ENCODE results near the gene MAP2K3.
"Not testable (repeated sequence)": the region's sequence is repeated elsewhere in the genome, so short reads cannot be mapped to it uniquely, and the experiment has no call there.

The MAP2K3 gene

DNA sequence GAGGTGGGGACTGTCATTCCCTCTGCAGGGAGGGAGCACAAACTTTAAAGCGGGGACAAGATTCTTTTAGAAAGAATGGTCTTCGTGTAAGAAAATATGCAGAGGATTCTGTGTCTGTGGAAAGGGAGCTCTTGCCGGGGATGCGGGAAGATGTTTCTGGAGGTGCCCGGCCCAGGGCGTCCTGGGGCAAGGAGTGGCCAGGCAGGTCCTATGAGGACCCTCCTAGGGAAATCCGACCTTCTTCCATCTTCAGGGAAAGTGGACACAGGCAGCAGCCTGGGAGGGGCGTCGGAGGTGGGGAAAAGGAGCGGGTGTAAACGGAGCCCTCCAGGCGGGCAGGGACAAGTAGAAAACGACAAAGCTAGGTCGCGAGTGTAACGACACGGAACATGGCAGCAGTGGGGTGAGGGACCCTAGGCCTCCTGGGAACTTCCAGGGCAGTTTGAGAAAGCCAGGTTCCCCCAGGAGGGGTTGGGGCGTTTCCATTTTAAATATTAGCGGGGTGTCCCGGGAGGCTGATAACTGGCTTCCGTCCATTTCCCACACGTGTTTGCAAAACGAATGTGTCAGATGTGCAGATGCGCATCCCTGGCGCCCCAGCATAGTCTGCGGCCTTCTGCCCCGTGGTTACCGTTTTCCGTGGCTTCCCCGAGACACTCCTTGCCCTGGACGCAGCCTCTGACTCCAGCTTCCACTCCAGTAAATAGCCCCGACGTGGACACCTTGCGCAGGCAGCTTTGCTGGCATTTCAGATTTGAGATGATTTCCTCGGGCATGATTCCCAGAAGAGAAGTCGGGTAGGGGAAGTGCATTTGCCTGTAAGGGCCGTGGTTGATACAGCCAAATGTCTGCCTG is 39.0 kb downstream of the MAP2K3 start:
- not testable (repeated sequence) for H3K27ac ChIP-seq
- peak; percentile 72 for DNase-seq (ENCODE audit: low spot score)
- H3K4me3 ChIP-seq, result peak overlapping the region; percentile 78

DNA sequence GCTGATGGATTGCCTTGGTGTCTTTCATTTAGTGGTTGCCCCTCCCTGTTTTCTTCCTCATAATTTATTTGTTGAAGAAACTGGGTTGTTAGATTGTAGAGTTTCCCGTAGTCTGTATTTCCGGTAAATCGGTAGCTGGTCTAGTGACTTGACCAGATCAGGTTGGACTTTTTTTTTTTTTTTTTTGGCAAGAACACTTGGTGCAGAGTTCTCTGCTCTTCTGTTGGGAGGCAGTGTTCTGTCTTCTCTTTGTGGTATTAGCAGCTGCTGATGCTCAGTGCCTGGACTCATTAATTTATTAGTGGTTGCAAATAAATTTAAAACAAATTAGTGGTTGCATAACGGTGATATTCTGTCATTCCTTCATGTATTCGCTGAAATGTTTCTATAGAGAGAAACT is 40.2 kb downstream of the MAP2K3 start:
- H3K27ac ChIP-seq, H3K4me3 ChIP-seq: not testable (repeated sequence)
- peak; percentile 4 for DNase-seq (ENCODE audit: low spot score)

DNA sequence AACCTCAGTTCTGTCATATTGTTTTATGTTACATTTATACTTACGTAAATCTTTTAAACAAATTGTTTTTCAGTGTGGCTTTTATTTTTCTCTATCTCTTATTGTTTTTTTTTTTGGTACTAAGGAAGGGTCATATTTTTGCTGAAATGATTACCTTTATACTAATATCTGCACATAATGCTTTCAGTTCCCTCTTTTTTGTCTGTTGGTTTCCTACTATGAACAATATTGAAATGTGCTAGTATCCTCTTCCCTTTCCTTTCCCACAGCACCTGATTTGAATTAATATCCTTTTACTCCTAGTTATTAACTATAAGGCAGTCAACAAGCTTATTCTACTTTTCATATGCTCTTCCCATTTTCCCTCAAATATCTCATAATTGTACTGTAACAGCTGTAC is 43.4 kb downstream of the MAP2K3 start:
- not testable (repeated sequence) for H3K4me3 ChIP-seq; H3K27ac ChIP-seq; DNase-seq (ENCODE audit: low spot score)

DNA sequence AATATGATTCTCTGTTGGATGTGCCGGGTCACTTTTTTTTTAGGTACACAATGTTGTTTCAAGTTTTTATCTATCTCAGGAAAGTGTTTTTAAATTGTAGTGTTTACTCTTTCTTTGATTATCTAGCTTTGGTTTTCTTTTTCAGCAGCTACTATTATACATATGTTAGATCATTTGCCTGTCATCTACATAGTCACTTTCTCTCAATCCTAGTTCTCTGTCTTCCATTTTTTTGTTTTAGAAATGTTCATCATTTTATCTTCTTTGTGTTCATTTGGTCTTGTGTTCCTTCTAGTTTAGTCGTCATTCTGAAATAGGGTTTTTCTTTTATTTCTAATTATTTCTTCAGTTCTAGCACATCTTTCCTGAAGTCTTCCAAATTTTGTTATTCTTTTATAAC is 44.3 kb downstream of the MAP2K3 start:
- not testable (repeated sequence) for H3K27ac ChIP-seq; DNase-seq (ENCODE audit: low spot score); H3K4me3 ChIP-seq

DNA sequence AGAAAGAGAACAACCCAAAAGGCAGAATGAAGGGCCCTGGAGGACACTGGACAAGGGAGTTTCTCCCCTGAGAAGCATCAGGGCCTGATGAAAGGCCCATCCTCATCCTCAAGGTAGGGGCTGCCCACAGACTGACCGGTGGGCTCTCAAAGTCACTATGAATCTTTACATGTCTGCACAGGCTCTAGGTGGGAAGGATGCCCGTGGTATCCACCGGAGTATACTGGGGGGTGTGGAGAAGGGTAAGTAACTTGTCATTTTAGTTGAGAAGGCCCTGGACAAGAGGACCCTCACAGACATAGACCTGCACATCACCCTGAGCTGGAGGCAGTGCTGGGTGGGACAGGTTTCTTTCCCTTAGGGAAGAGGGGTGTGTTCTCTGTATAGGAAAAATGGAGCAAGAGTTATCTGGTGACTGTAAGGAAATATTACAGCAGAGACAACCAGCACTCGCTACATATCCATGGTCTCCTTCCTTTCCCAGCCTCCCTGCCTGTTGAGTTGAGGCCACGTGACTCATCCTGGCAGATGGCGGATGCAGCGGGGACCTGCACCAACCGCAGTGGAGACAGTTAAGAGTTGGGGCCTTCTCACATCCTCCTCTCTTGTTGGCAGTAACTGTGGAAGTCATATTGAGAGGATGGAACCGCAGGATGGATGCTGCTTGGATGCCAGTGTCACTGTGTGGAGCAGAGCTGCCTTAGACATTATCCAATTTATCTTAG is 46.1 kb downstream of the MAP2K3 start:
- H3K27ac ChIP-seq, result no peak overlapping the region
- DNase-seq (ENCODE audit: low spot score), result peak; percentile 64
- TF ChIP-seq, protein P1, sequence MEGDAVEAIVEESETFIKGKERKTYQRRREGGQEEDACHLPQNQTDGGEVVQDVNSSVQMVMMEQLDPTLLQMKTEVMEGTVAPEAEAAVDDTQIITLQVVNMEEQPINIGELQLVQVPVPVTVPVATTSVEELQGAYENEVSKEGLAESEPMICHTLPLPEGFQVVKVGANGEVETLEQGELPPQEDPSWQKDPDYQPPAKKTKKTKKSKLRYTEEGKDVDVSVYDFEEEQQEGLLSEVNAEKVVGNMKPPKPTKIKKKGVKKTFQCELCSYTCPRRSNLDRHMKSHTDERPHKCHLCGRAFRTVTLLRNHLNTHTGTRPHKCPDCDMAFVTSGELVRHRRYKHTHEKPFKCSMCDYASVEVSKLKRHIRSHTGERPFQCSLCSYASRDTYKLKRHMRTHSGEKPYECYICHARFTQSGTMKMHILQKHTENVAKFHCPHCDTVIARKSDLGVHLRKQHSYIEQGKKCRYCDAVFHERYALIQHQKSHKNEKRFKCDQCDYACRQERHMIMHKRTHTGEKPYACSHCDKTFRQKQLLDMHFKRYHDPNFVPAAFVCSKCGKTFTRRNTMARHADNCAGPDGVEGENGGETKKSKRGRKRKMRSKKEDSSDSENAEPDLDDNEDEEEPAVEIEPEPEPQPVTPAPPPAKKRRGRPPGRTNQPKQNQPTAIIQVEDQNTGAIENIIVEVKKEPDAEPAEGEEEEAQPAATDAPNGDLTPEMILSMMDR (IDR thresholded peaks at IDR 0.05), result no peak
- H3K4me3 ChIP-seq, result no peak overlapping the region

DNA sequence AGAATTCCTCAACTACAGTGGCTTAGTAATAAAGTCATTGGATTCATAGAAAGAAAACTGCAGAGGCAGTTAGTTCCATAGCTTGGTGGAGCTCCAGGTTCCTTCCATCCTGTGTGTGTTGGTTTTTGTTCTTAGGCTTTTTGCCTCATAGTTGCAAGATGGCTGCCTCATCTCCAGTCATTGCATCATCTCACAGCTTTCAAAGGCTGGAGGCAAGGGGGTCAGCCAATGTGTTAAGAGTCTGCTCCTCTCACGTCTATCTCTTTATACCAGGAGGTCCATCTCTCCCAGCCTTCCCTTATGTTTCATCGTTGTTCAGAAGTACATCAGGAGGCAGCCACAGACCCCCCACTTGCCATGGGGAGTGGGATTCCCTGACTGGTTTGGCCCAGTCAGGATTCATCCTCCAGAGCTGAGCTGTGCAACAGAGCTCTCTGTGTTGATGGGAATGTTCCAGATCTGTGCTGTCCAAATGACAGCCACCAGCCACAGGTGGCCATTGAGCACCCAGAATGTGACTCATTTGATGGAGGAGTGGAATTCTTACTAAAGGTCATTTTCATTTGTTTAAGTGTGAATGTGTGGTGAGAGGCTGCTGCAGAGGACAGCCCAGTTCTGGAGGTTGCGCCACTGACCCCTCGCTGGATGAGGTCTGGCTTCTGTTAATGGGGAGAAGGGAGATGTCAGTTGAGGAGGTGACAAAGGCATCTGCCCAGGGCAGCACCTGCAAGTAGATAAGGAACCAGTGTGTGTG is 52.2 kb downstream of the MAP2K3 start:
- peak; percentile 43 for DNase-seq (ENCODE audit: low spot score)
- H3K27ac ChIP-seq, result peak overlapping the region in 1 of 2 donors; percentile 67
- not testable (repeated sequence) for H3K4me3 ChIP-seq

DNA sequence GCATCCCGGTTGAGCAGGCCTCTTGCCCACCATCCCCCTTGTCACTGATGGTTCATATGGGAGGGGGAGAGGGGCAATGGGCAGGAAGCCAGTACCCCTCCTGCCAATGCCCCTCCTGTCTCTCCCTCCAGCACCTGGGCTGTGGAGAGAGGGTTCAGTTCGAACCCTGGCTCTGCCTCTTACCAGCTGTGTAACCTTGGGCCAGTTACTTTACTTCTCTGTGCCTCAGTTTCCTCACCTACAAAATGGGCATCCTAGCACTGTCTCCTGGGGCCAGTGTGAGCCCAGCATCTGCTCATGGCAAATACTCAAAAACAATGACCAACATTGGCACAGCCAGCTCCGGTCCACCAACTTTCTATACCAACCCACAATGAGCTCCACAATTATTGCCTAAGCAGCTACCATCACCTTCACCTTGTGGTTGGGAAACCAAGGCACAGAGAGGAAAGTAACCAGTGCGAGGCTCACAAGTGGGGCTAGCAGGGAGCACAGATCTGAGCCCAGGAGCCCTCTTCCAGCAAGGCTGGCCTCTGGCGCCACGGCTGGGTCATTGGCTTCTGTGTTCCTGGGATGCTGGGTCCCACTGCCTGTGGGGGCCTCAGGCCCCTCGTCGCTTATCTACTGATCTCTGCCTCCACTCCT is 53.6 kb downstream of the MAP2K3 start:
- H3K4me3 ChIP-seq, result not testable (repeated sequence)
- H3K27ac ChIP-seq, result peak overlapping the region in 1 of 2 donors; percentile 67
- DNase-seq (ENCODE audit: low spot score), result peak; percentile 45

DNA sequence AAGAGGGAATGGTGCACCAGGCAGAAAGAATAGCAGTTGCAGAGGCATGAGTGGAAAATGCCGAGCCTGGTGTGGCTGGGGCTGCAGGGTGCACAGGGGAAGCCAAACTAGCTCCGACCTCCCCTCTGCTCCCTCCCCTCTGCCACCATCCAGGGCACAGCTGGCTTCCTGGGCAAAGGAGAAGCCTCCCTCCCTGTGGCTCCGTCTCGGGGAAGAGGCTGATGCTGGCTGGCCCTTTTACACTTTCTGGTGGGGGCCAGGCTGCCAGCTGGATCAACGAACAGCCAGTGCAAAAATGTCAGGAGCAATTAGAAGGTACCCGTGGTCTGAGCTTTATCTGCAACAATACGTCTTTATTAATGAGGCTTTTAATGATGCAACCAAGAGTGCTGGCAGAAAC is 54.5 kb downstream of the MAP2K3 start:
- TF ChIP-seq, protein P1 (IDR thresholded peaks at IDR 0.05), result no peak
- Histone ChIP-seq H3K4me3 (no peak overlapping the region), H3K27ac (no peak overlapping the region)
- peak; percentile 28 for DNase-seq (ENCODE audit: low spot score)

DNA sequence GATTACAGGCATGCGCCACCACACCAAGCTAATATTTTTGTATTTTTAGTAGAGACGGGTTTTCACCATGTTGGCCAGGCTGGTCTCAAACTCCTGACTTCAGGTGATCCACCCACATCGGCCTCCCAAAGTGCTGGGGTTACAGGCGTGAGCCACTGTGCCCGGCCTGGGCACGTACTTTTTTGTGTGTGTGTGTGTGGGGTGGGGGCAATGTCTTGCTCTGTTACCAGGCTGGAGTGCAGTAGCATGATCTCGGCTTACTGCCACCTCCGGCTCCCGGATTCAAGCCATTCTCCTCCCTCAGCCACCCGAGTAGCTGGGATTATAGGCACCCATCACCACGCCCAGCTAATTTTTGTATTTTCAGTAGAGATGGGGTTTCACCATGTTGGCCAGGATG is 55.1 kb downstream of the MAP2K3 start:
- H3K27ac ChIP-seq, H3K4me3 ChIP-seq: not testable (repeated sequence)
- DNase-seq (ENCODE audit: low spot score), result peak; percentile 17

DNA sequence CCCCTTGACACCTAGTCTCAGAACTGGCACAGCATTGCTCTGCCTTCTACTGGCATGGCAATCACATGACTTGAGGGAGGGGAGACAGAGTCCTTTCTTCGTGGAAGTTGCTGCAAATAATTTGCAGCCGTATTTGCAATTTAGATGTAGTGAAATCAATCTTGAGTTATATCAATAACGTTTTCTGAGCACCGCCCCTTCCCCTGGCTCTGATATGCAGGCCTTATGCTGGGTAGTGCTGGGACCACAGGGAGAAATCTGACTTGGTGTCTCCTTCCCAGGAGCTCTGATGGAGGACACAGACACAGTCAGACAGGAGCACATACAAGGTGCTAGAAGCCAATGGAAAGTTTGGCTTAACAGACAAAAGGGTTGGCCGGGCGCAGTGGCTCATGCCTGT is 55.9 kb downstream of the MAP2K3 start:
- not testable (repeated sequence) for H3K4me3 ChIP-seq, H3K27ac ChIP-seq
- peak; percentile 43 for DNase-seq (ENCODE audit: low spot score)

DNA sequence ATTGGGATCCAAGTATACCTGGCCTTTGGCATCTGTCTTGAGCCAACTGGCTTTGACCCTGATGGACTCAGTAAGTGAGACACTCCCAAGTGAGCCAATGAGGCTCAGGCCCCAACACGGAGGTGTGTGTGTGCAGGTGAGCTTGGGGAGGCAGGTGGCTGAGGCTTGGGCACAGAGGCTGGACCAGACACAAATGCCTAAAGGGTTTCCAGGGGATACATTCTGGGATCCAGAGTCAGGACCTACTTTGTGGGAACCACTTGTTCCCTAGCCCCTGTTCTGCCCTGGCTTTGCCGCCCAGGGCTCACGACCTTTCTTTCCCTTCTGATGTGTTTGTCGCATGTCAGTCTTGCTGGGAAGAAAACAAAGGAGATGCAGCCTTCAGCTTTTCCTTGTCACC is 56.8 kb downstream of the MAP2K3 start:
- H3K4me3 ChIP-seq, H3K27ac ChIP-seq: not testable (repeated sequence)
- DNase-seq (ENCODE audit: low spot score), result peak; percentile 38

DNA sequence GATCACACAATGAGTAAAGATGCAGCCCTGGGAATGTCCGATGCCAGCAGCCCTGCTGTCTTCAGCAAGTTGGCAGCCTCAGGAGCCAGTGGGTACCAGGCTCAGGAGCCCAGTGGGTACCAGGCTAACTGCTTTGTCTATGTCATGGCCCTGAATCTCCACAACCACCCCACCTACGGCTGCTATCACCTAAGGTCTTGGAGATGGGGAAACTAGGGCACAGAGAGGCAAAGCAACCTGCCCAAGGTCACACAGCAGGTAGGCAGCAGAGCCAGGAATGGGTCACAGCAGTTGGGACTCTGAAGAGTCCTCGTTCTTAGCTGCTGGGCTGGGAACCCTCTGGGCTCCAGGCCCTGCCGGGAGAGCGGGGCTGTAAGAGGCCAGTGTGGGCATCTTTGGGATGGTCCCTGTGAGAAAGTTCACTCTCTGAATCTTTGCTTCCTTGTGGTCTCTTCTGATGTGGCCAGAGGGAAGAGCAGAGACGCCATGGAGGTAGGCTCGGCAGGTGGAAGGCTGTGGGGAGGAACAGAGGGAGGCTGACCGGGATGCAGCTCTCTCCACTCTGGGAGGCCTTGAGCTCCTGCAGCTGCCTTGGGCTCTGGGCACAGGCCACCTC is 57.5 kb downstream of the MAP2K3 start:
- not testable (repeated sequence) for H3K27ac ChIP-seq, H3K4me3 ChIP-seq
- DNase-seq (ENCODE audit: low spot score), result peak; percentile 62

DNA sequence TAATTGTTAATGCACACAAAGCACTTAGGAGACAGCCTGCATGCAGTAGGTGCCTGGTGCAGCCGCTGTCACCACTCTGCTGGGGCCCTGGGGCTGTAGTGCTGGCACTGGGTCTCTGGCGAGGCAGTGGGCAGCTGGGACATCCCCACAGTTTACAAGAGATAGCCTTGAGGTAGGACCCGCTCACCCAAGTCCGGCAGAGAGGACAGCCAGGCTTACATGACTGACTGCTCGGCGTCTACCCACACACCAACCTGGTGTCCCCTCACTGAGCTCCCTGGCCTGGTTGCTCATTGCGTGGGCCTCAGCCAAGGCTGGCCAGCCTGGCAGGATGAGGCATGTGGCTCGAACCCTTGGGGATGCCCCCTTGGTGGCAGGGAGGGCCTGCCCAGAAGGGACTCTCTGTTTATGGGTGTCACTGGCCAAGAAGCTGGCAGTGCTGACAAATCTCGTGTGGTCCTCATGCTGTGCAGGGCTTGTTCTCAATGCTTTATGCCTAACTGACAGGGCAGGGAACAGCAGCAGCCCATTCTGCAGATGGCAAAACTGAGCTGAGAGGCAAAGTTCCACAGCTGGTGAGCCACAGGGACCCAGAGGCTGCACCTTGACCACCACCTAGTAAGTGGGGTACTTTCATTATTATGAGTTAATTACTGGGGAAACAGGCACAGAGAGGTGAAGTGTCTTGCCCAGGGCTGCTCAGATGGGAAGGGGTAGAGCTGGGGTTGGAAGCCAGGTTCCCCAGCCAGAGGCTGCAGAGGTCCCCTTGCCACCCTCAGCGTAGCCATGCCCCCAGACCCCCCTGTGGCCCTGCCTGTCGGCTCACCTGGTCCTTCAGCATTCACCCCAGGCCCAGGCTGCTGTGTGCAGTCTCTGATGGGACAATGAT is 58.8 kb downstream of the MAP2K3 start:
- DNase-seq (ENCODE audit: low spot score), result peak; percentile 71
- H3K27ac ChIP-seq, H3K4me3 ChIP-seq: not testable (repeated sequence)

DNA sequence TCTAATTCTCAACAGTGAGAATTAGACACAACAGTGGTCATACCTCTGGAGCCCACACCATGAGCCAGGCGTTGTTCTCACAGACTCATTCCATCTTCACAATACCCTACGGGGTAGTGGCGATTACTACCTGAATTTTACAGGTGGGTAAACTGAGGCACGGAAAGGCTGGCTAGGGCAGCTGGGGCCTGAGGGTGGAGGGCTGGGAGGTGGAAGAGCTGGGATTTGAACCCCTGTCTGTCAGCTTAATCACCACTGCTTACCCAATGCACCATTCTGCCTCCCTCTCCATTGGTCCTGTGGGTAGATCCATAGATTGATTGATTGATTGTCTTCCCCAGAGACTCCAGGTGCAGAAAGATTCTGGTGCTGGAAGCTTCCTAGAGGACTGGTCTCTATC is 60.3 kb downstream of the MAP2K3 start:
- not testable (repeated sequence) for H3K27ac ChIP-seq, H3K4me3 ChIP-seq
- peak; percentile 43 for DNase-seq (ENCODE audit: low spot score)
